Germinal center (tissue), 1 donor: ENCODE results near the gene HOTAIR.

ENCODE experiments used
- DNase-seq: peaks from one replicate; pipeline ENCODE4 v3.0.0; 2012; ENCODE audit warnings: mixed read lengths, low spot score

HOTAIR gene

DNA sequence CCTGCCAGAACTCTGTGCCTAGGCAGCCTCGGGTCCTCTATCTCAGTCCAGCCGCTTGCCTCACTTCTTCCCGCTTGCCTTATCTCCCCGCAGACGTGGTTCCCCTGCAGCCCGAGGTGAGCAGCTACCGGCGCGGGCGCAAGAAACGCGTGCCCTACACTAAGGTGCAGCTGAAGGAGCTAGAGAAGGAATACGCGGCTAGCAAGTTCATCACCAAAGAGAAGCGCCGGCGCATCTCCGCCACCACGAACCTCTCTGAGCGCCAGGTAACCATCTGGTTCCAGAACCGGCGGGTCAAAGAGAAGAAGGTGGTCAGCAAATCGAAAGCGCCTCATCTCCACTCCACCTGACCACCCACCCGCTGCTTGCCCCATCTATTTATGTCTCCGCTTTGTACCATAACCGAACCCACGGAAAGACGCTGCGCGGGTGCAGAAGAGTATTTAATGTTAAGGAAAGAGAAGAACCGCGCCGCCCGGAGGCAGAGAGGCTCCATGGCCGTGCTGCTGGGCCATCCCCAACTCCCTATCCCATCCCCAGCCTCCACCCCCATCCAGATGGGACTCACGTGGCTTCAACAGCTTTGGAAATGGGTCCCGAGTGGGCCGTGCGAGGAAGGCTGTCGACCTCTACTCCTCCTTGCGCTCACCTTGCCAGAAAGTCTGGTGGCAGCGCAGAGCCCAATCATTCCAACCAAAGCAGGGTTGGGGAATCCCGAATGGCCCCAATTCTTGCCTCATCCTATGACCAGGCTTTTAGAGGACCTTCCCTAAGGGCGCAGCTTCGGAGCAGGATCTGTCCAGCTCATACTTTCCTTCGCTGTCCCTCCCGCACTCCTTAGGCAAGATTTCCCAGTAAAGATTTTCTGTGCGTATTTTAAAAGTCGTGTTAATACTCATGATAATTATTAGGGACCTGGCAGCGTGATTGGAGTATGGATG is 29.6 kb downstream of the HOTAIR start:
- DNase-seq, result no peak

DNA sequence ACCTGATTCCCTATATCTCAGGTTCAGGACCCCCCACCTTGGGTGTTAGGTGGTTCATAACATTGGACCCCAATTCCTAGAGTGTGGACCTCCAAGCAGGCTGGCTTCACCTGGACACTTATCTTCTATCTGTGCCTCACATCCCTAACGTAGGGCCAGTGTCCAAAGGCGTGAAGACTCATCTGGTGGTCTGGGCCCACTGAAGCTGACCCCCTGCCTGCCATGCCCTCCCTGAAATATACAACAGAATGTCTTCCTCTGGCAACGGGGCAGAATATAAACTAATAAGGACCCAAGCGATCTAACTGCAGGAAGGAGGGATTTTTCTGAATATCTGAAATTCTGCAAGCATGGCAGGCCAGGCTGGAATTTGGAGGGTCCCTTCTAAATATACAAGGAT is 30.5 kb downstream of the HOTAIR start:
- no peak for DNase-seq

DNA sequence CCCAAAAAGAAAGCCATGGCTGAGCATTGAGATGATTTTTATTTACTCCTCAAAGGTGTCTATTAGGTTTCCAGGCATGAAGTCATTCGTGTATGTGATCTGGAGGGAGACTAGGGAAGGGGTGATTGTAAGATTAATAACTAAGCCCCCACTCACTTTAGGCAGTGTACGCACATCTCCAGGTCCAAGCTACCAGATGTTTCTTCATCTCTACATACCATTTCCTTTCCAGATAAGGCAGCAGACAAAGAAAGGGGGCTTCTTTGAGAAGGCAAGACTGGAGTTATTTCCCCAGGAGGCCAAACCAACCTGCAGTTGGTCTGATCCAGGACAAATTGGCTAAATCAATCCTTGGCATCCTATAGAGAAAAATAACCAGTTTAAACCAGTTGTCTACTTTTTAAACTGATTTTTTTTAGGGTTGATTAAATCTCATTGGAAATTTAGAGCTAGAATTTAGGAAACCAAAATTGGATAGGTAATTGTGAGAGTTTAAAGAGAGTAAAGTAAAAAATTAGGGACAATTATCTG is 32.2 kb downstream of the HOTAIR start:
- no peak for DNase-seq

DNA sequence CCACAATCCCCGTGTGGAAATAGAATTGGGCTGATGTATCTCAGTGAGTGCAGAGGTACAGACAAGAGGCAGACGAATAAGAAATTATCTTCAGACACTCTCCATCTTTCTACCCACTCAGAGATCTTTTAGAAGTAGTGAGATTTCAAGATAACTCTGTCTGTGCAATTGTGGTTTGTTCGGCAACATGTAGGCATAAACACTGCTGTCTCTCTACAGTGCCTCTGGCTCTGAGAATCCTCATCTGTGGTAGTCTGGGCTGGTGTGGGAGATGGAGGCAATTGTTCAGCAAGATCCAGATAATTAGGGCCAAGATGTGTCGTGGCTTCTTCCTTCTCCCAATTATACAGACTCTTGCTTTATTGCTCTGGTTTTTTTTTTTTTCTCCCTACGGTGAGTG is 33.0 kb downstream of the HOTAIR start:
- no peak for DNase-seq

DNA sequence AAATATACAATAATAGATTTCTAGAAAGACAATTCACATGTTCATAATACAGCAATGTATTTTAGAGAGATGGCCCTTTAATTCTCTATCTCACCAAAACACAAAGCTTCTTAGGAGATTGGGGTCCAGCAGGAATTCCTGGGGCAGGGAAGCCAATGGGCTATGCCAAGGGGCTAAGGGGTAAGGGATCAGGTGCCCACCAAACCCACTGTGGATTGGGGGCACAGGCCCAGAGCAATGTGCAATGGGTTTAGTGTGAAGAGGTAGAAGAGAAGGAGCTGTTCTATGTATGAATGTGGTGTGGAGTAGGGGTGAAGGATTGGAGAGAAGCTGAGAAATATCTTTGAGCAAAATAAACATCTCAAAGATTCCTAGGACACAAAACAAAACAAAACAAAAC is 33.6 kb downstream of the HOTAIR start:
- DNase-seq, result no peak

DNA sequence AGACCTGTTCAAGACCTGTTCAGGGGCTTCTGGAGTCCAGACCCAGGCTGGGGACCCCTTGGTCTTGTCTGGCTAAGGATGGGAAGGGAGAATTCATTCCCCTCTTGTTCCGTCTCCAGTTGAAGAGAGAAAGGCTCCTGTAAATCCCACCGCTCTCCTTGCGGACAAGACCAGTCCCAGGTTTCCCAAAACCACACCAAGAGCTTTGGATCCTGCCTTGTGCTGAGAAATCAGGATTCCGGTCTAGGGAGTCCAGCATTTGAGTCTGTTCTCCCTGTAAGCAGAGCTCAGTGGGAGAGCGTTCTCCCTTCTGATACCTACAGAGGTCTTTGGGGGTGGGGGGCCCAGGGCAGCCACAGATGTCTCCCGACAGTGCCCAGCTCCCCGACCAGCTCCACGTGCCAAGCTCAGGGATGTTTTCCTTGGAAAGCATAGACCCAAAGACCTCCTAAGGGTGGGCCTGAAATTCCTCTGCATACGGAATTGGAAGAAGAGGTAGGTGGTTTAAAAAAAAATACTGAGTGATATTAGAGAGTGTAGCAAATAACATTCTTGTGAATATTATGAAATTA is 34.2 kb downstream of the HOTAIR start:
- DNase-seq, result no peak

DNA sequence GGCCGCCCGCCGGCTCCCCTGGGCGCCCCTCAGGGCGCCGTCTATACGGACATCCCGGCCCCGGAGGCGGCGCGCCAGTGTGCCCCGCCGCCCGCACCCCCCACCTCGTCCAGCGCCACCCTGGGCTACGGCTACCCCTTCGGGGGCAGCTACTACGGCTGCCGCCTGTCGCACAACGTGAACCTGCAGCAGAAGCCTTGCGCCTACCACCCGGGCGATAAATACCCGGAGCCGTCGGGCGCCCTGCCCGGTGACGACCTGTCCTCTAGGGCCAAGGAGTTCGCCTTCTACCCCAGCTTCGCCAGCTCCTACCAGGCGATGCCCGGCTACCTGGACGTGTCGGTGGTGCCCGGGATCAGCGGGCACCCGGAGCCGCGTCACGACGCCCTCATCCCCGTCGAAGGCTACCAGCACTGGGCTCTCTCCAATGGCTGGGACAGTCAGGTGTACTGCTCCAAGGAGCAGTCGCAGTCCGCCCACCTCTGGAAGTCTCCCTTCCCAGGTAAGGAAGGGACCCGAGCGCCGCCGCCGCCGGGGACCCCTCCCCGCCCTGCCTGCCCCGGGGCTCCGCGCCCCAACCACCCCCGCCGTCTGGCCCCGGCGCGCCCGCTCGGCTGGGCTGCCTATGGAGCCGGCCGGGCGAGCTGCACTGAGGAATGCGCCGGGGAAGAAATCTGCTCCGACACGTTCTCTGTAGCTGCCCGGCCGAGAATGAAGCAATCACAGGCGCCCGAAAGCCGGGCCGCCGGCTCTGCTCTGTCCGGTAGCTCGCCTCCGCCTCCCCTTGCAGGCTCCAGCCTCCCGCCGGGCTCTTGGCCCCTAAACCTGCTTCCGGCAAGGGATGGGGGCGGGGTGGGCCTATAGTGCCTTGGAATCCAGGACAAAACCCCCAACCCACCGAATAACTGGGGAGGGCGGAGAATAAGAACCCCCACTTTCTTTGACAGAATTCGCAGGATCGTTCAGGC is 35.3 kb downstream of the HOTAIR start:
- DNase-seq, result no peak

DNA sequence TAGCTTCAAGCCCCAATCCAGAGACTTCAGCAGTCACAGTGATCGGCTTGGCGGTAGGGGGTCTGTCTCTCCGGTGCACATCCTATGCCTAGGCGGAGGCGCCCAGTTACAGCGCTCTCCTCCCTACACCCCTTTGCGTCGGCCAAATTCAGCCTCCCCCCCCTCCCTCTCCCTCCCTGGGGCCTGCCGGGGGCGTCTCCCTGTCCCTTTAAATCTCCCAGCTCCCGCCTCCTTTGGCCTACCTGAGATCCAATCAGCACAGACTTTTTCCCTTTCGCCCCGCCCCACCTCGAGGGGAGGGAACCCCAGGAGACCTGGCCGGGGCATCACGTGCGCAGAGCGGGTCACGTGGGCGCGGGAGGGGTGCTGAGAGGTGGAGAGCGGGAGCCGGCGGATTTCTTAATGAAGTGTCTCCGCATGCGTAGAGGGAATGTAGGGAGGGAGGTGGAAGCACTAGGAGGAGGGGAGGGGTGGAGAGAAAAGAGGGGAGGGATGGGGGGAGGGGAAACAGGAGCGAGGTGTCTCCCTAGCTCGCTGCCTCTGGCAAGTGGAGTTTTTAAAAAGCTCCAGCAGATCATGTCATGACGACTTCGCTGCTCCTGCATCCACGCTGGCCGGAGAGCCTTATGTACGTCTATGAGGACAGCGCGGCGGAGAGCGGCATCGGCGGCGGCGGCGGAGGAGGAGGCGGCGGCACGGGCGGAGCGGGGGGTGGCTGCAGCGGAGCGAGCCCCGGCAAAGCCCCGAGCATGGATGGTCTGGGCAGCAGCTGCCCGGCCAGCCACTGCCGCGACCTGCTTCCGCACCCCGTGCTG is 36.2 kb downstream of the HOTAIR start, which contains the start of gene HOXC13:
Gene HOXC13 (plus strand): TSS at position 506 of the 815 bp plus-strand sequence. CDS start 76 bp downstream, at position 582.
- DNase-seq, result peak; percentile 70

DNA sequence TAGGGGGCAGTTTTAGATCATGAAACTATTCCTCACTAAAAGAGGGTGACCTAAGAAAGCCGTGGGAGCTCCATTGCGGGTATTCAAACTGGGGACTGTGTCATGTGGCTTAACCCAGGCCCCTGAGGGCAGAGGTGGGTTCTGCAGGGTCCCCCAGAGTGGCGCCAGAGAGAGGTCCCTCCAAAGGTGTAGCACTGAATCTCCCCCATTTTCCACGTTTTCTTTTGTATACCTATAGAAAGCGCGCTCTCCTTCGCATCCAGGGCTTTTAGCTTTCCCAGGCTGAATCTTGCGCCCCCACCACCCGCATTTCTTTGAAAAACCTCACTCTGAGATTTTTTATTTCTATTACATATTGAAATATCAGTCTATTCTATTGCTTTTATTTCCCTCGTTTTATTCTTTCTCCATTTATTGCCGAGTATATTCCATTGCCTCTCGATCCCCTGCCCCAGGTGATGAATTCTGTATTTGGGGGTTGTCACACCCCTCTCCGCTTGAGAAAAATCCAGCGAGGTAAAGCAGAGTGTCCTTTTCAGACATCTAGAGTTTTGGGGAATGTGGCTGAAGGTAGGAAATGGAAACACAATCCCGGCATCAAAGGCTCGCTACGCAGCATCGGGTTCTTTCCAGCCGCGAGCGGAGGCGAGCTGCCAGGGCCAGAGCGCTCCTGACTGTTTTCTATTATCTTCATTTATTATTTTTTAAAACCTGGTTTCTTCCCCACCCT is 37.0 kb downstream of the HOTAIR start:
- no peak for DNase-seq

DNA sequence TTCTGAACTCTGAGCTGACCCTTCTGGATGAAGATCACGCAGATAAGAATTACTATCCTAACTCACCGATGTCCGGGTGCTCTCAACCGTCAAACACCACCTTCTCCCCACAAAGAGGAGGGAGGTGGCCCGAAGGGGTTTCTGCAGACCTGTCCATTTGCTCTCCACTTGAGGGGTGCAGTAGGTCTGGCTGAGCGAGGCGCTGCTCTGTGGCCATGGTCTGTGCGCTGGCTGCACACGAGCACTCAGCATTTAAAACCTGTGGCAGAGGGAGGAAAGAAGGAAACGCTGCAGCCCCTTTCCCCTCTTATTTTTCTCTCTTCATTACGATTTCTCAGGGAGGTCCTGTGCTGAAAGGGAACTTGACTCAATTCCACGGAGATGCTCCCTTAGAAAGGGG is 37.7 kb downstream of the HOTAIR start:
- DNase-seq, result no peak

DNA sequence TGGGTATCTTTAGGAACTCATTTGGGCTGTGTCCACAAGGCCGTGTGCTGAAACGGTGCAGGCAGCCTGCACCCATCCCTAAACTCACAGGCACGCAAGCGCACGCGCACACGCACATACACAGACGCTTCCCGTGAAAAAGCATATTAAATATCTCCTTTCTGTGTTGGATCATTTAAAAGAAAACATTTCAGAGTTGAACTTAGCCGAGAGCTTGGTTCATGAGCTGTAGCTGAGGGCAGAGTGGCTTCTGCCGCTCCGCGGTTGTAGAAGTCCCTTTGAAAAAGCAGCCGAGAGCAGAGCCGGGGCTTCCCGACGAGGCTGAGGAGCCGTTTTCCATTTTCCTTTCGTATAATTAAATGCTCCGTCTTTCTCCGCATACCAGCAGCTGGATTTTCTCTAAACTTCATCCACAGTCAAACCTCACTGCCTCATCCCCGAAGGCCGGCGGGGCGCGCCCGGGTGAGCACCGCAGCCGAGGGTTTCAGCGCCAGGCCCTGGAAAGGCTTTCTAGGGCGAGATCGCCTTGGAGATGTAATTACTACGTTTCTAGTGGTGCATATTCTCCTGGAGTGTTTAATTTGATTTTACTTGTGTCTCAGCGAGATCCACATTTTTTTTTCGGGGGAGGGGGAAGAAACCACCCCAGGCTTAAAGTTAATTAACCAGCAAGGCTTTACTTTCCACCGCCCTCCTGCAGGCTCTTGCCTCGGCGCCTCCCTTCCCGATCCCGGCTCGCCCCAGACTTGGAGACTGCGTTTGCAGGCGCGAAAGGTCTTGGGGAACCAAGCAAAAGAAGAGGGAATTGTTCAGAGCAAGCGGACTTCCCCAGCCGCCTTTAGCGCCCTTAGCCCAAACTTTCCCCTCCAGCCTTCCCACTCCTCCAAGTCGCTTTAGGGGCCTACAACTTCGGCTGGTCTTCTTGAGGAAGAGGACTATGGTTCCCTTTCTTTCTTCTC is 39.1 kb downstream of the HOTAIR start:
- DNase-seq, result no peak

DNA sequence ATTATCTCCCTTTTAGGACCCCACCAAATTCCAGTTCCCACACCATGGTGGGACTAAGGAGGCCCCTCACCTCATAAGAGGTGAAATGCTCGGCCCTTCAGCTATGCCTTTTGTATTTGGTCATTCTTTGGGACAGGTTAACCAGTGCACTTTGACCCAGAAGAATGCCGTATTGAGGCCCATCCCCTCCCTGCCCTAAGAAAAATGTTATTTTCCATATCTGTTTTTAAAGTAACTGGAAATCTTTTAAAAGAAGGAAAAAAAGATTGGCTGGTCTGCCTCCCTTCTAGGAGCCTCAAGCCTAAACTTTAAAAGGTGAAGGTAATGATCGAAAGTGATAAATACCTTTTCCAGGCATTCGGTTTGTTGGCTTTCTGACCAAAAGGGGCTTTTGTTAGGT is 41.8 kb downstream of the HOTAIR start:
- no peak for DNase-seq

DNA sequence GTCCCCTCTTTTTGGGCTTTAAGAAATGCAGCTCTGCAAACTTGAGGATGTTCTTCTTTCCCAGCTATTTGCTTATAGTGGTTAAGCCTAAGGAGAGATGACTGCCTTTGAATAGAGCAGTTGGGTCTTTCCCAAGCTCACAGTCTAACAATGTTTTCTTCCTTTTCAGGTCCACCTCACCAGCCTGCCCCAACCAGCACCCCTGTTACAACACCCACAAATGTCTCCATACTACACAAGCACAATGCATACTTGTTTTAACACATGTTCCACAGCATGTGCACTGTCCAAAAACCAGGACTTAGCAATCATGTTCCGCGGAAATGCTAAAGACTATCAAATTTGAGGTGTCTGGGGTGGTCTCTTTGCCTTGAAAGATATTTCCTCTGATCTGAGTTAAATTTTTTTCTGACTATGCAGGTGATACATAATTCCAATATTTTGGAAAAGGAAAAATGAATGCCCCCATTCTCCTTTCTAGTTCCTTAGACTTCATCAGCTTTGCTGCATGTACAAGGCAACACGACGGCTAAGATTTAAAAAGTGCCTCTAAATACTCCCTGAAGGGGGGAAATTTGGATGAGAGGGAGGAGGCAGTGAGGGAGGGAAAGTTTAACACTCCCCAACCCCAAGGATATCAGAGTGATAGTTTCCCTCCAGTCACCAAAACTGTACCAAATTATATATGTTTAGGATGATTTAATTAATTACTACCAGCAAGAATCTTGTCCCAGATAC is 42.7 kb downstream of the HOTAIR start:
- DNase-seq, result no peak

DNA sequence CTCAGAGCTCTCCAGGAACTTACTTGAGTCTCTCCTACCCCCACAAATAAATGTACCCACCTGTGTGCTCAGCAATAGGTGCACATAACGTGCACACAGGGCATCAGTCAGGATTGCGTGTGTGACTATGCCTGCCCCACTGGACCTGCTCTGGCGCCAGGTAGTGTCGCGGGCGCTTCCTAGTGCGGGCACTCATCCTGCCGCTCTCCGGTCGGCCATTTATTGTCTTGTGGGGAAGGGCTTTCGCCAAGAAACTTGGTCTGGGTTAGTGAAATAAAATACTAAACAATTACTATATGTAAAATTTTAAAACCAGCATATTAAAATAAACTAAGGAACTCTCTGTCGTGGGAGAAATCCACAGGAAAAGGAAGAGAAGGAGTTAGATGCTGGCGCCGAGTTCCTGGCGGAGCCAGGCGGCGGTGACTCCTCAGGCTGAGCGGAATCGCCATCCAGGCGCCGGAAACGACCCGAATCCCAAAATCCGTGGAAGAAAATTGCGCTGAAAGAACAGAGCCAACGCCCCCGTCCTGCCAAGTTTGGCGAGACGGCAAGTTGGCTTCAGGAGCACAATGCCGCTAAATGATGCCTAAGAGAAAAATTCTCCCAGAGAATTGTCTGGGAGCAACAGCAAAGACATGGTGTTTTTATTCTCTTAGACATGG is 44.0 kb downstream of the HOTAIR start:
- DNase-seq, result no peak

DNA sequence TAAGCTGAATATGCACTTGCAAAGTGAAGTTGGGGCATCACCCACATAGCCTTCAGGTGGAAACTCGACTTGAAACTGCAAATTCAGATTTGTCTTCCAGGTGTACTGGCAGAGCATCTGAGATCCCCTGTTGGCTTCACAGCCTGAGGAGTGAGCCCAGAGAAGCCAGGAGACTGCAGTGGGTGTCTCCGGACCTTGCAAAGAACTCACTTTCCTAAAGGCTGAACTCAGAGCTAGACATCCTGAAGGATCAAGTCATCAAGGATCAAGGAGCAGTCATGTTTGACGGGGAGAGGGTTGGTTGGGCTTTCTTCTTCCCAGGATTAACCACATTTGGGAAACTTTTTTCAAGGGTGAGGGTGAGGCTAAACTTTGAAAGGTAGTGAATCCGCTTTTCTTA is 45.2 kb downstream of the HOTAIR start:
- DNase-seq, result no peak

DNA sequence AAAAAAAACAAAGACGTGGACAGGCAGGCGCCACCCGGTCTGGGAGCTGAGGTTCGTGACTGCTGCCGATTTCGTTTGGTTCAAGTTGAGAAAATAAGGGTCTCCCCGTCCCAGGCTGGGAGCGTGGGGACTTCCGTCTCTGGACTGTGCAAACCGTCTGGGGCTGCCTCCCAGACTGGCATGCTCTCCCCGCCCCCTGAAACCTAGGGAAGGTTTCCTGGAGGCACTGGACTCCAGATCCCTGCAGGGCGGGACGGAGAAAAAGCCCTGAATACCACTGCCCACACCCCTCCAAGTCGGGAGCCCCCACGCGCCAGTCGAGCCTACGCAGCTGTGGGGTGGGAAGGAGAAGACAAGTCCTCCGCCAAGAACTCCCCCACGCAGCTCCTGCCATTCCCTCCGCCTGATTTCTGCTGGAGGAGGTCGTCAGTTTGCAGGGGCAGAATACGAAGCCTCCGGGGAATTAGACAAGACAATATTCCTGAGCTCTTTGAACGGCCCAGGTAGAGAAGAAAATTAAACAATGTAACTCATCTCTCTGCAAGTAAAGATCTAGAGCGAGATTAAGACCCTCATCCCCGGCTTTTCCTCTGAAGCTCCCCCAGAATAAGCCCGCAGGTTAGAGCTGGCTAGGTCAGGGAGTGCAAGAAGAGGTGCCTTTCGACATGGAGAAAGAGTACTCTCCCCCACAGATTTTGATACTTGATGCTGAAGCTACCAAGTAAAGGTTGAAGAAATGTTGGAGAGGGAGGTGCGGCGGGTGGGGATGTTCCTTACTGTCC is 46.5 kb downstream of the HOTAIR start:
- DNase-seq, result no peak
